K562 (cell line): ENCODE results near the gene PODN. TPM values are rescaled to one million over a fixed set of nuclear protein-coding genes. Genes with fewer than 3 reads are reported as not detected.

Experiments used
- ATAC-seq: fragments of 200-7000 bp; cut with Tn5 transposase; 3 replicates; pipeline ENCODE4 v1.9.1; 2020; ENCODE audit warnings: moderate library complexity
- BruUV-seq: library from RNA; stranded (reverse); fragments of 400-500 nt; replicated peaks from 2 replicates; lab custom pipeline; 2021; lab: Mats Ljungman, UMichigan
- CTCF ChIA-PET: fragments of 300-600 bp; formaldehyde crosslinking; extraction: SDS; loops from one replicate; lab custom pipeline; 2021; ENCODE audit warnings: low intra/inter-chr PET ratio; lab: Yijun Ruan, JAX
- POLR2A ChIA-PET: fragments of 300-600, 350-650 bp; sonication (Branson Sonifier 250); formaldehyde crosslinking; extraction: SDS; loops from one replicate; lab custom pipeline; 2021; ENCODE audit warnings: antibody characterized with exemption, inconsistent platforms; lab: Yijun Ruan, JAX
- DNase-seq, 4 experiments: peaks; one replicate each; pipeline versions ENCODE4 v3.0.0 to v3.0.0-alpha.2; 2011 to 2018; ENCODE audit warnings: low spot score in 3 of 4, mixed read lengths in 3 of 4; ENCODE audit errors: extremely low read depth in 1 of 4
- FAIRE-seq: peaks from 2 replicates; lab custom pipeline; 2011; peaks lifted over from hg19 to GRCh38; lab: Jason Lieb, UNC
- H2AFZ ChIP-seq: 2 replicates; pipeline ENCODE4 v1.6.0; 2011; ENCODE audit warnings: low read depth, low read length, control low read depth, inconsistent platforms
- H3K27ac ChIP-seq: fragments of 200-600 bp; 3 replicates; pipeline ENCODE4 v1.8.0; 2011; ENCODE audit warnings: low read depth, mild to moderate bottlenecking, control low read depth, inconsistent platforms, low read length, moderate library complexity, mixed read lengths; ENCODE audit errors: extremely low read depth
- H3K27me3 ChIP-seq, 2 experiments: fragments of 300-600 bp in 1 of 2; 2 replicates in 1 of 2; 3 replicates in 1 of 2; pipeline versions ENCODE4 v1.6.0 to v1.8.0; 2011; ENCODE audit warnings: inconsistent platforms in 2 of 2, low read length in 2 of 2, mild to moderate bottlenecking in 1 of 2, mixed read lengths in 1 of 2, moderate library complexity in 1 of 2; ENCODE audit not compliant: control insufficient read depth in 2 of 2, insufficient read depth in 2 of 2
- H3K36me3 ChIP-seq: fragments of 300-600 bp; 3 replicates; pipeline ENCODE4 v1.8.0; 2011; ENCODE audit warnings: mild to moderate bottlenecking, low read length, inconsistent platforms; ENCODE audit not compliant: control insufficient read depth, insufficient read depth
- H3K4me1 ChIP-seq, 2 experiments: fragments of 200-600 bp in 1 of 2; replicated peaks in 1 of 2; 2 replicates in 1 of 2; 3 replicates in 1 of 2; pipeline versions ENCODE4 v1.5.1 to v1.8.0; 2011; ENCODE audit warnings: inconsistent platforms in 2 of 2, low read length in 2 of 2, mild to moderate bottlenecking in 1 of 2, mixed read lengths in 1 of 2, moderate library complexity in 1 of 2; ENCODE audit not compliant: control insufficient read depth in 2 of 2, insufficient read depth in 2 of 2
- H3K4me2 ChIP-seq: 2 replicates; pipeline ENCODE4 v1.6.1; 2011; ENCODE audit warnings: low read length, control low read depth, inconsistent platforms, mixed read lengths; ENCODE audit not compliant: insufficient read depth
- H3K4me3 ChIP-seq: fragments of 200-600 bp; sonication (generic), shearing (Covaris generic); 2 replicates; pipeline ENCODE4 v1.5.1; 2016; ENCODE audit warnings: control low read depth, inconsistent platforms
- H3K79me2 ChIP-seq: fragments of 200-600 bp; 3 replicates; pipeline ENCODE4 v1.8.0; 2011; ENCODE audit warnings: low read length, inconsistent platforms; ENCODE audit not compliant: control insufficient read depth, insufficient read depth
- H3K9ac ChIP-seq, 2 experiments: 2 replicates each; pipeline versions ENCODE4 v1.6.0 to v1.6.1; 2011; ENCODE audit warnings: low read depth in 2 of 2, low read length in 2 of 2, control low read depth in 1 of 2, inconsistent platforms in 1 of 2, mild to moderate bottlenecking in 1 of 2, mixed read lengths in 1 of 2; ENCODE audit not compliant: insufficient read depth in 1 of 2
- H3K9me1 ChIP-seq: one replicate; pipeline ENCODE4 v1.6.0; 2011; ENCODE audit warnings: inconsistent platforms, mild to moderate bottlenecking, low read length, moderate library complexity; ENCODE audit not compliant: control insufficient read depth, insufficient read depth
- H3K9me3 ChIP-seq: replicated peaks from 2 replicates; pipeline ENCODE4 v1.5.1; 2011; ENCODE audit warnings: low read depth, low read length, inconsistent platforms; ENCODE audit not compliant: control insufficient read depth, insufficient read depth
- H4K20me1 ChIP-seq: replicated peaks from 2 replicates; pipeline ENCODE4 v1.6.1; 2011; ENCODE audit warnings: low read length, inconsistent platforms, mixed read lengths; ENCODE audit not compliant: control insufficient read depth, insufficient read depth
- BHLHE40 ChIP-seq: IDR thresholded peaks from 2 replicates; pipeline ENCODE4 v1.6.1; 2011; ENCODE audit warnings: low read length, improper control_type of control experiment
- CBX2 ChIP-seq: fragments of 200-600 bp; sonication (generic); IDR thresholded peaks from one replicate; pipeline ENCODE4 v1.6.1; 2012; ENCODE audit warnings: mild to moderate bottlenecking, low read length, inconsistent platforms; ENCODE audit not compliant: insufficient read depth, poor library complexity, severe bottlenecking
- ETS2 ChIP-seq: IDR thresholded peaks from 2 replicates; pipeline ENCODE4 v1.6.1; 2016; ENCODE audit warnings: borderline replicate concordance, missing genetic modification characterization, mild to moderate bottlenecking, moderate library complexity, missing compliant biosample characterization; ENCODE audit not compliant: poor library complexity, severe bottlenecking
- HDAC3 ChIP-seq: fragments of 450-650 bp; IDR thresholded peaks from 2 replicates; pipeline ENCODE4 v1.6.1; 2018; ENCODE audit warnings: borderline replicate concordance, mild to moderate bottlenecking, moderate library complexity; ENCODE audit not compliant: partially characterized antibody
- HMGN3 ChIP-seq: IDR thresholded peaks from 2 replicates; pipeline ENCODE4 v1.6.1; 2011; ENCODE audit warnings: borderline replicate concordance, low read depth, mild to moderate bottlenecking, mixed read lengths, low read length; ENCODE audit not compliant: insufficient read length; ENCODE audit errors: extremely low read depth
- NBN ChIP-seq: fragments of 450-650 bp; IDR thresholded peaks from 2 replicates; pipeline ENCODE4 v1.6.1; 2016; ENCODE audit warnings: low read depth, mild to moderate bottlenecking
- POLR2B ChIP-seq: fragments of 450-650 bp; IDR thresholded peaks from 2 replicates; pipeline ENCODE4 v1.6.1; 2018; ENCODE audit warnings: low read depth; ENCODE audit not compliant: partially characterized antibody
- SLC30A9 ChIP-seq: fragments of 250-450 bp; sonication (Bioruptor Pico); IDR thresholded peaks from 2 replicates; pipeline ENCODE4 v1.8.0; 2022; ENCODE audit warnings: mild to moderate bottlenecking, moderate library complexity
- SRF ChIP-seq, 2 experiments: fragments of 250-450, 450-650 bp in 1 of 2; sonication (Bioruptor Pico) in 1 of 2; sonication (generic) in 1 of 2; formaldehyde crosslinking; IDR thresholded peaks; 2 replicates each; pipeline versions ENCODE4 v1.5.0 to v1.5.1; 2020 to 2022; ENCODE audit warnings: mild to moderate bottlenecking in 1 of 2, missing genetic modification reagents in 1 of 2
- ZNF24 ChIP-seq: fragments of 450-650 bp; IDR thresholded peaks from 2 replicates; pipeline ENCODE4 v1.6.1; 2016
- ZNF354B ChIP-seq: fragments of 250-450 bp; sonication (Bioruptor Pico); IDR thresholded peaks from 2 replicates; pipeline ENCODE4 v1.4.0; 2020
- ZNF445 ChIP-seq: fragments of 250-450 bp; sonication (Bioruptor Pico); IDR thresholded peaks from 2 replicates; pipeline ENCODE4 v1.4.0; 2020; ENCODE audit warnings: low read depth, mild to moderate bottlenecking, moderate library complexity
- ZNF584 ChIP-seq: fragments of 200-800 bp; sonication (Bioruptor generic); IDR thresholded peaks from 2 replicates; pipeline ENCODE4 v1.6.1; 2016; ENCODE audit warnings: low read depth, mild to moderate bottlenecking, missing genetic modification characterization, missing compliant biosample characterization
- WGBS: fragments of 100-300 bp; shearing (Covaris generic); methylation state at CpG from one replicate; pipeline ENCODE4 v1.1.6; 2016; ENCODE audit warnings: low coverage, mixed read lengths; ENCODE audit not compliant: insufficient coverage; ENCODE audit errors: missing lambda C conversion rate; 5-methylcytosine and 5-hydroxymethylcytosine counted together
- in situ Hi-C: fragments of 300-500 bp; cut with MboI; formaldehyde crosslinking; loops from 4 replicates; pipeline ENCODE4 v1.15.0; 2018; ENCODE audit warnings: inconsistent platforms, mixed read lengths
- intact Hi-C: fragments of 100-400 bp; cut with micrococcal nuclease; formaldehyde crosslinking; loops from 2 replicates; pipeline ENCODE4 v1.14.2; 2022
- polyA plus RNA-seq, 8 experiments: library from polyadenylated mRNA; depleted of rRNA in 4 of 8; stranded (reverse) in 5 of 8; unstranded in 3 of 8; fragments of >200 nt; fragmentation: Nextera tagmentation in 2 of 8; fragmentation: Illumina TruSeq in 1 of 8; extraction: Ambion mirVana in 2 of 8; extraction: Trizol in 1 of 8; gene quantifications; 2 replicates each; pipeline versions ENCODE4 v1.2.1 to v1.2.3, GENCODE V29; 2011 to 2014; ENCODE audit warnings: inconsistent platforms in 1 of 8, missing spikeins in 1 of 8
- total RNA-seq, 7 experiments: library from RNA; depleted of rRNA in 6 of 7; stranded (reverse); fragments of >200 nt in 6 of 7; fragmentation: Illumina TruSeq in 2 of 7; extraction: Trizol in 2 of 7; gene quantifications; 2 replicates each; pipeline versions ENCODE4 v1.2.1 to v1.2.3, GENCODE V29; 2011 to 2021; ENCODE audit warnings: low replicate concordance in 1 of 7
- TF ChIP-seq, protein P1 (sequence below): fragments of 450-650 bp; IDR thresholded peaks from 2 replicates; pipeline ENCODE4 v1.6.1; 2017; ENCODE audit warnings: mild to moderate bottlenecking, moderate library complexity
- TF ChIP-seq, protein P2 (sequence below): fragments of 250-450 bp; sonication (Bioruptor Pico); IDR thresholded peaks from 2 replicates; pipeline ENCODE4 v1.5.0; 2021
- TF ChIP-seq, protein P3 (sequence below): fragments of 200-800 bp; sonication (Bioruptor generic); IDR thresholded peaks from 2 replicates; pipeline ENCODE4 v1.6.1; 2017; ENCODE audit warnings: missing genetic modification characterization, missing compliant biosample characterization

PODN gene
- total and polyA plus RNA-seq, 9 of the 15 experiments (the other 6 are each of a cell fraction or from before 2014, with no cell fraction given), result not detected

DNA sequence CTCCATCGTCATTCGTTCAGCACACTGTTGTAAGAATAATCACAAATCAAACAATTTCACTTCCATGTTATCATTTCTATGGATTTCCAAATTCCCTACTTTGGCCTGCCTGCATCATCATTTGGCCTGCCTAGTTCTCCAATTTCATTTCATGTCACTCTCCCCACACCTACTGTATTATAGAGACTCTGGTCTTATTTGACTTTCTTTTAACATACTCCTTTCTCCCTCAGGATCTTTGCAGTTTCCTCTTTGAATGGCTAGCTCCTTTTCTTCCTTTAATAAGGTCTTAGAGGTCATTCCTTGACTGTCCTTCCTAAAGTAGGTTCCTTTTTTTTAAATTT lies 36.3 kb upstream of the PODN start (continued):
- TF ChIP-seq, protein P1, sequence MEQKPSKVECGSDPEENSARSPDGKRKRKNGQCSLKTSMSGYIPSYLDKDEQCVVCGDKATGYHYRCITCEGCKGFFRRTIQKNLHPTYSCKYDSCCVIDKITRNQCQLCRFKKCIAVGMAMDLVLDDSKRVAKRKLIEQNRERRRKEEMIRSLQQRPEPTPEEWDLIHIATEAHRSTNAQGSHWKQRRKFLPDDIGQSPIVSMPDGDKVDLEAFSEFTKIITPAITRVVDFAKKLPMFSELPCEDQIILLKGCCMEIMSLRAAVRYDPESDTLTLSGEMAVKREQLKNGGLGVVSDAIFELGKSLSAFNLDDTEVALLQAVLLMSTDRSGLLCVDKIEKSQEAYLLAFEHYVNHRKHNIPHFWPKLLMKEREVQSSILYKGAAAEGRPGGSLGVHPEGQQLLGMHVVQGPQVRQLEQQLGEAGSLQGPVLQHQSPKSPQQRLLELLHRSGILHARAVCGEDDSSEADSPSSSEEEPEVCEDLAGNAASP, result no peak
- TF ChIP-seq, protein P2, sequence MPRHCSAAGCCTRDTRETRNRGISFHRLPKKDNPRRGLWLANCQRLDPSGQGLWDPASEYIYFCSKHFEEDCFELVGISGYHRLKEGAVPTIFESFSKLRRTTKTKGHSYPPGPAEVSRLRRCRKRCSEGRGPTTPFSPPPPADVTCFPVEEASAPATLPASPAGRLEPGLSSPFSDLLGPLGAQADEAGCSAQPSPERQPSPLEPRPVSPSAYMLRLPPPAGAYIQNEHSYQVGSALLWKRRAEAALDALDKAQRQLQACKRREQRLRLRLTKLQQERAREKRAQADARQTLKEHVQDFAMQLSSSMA (CRISPR knock-in tag), result no peak
- no peak for TF ChIP-seq NBN
- no peak for TF ChIP-seq POLR2B
- no peak for TF ChIP-seq BHLHE40
- TF ChIP-seq SRF (CRISPR knock-in tag; IDR thresholded peaks at IDR 0.05), result no peak

DNA sequence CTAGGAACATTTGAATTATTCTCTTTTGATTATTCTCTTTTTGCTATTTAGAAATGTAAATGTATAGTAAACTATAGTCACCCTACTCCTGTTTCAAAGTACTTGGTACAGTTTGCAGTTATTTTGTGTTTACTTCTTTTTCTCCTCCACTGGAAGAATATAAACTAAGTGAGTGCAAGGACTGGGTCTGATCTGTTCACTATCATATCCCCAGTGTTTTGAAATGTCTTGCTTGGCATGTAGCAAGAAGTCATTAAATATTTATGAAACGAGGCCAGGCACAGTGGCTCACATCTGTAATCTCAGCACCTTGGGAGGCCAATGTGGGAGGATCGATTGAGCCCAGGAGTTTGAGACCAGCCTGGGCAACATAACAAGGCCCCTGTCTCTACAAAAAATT lies 35.8 kb upstream of the PODN start:
- no peak overlapping the region for H2AFZ ChIP-seq
- H3K4me1 ChIP-seq, result no peaks in the 10 kb centered on the region; a peak in 2 of 5 replicates
- intact Hi-C loops, result no loop called here
- TF ChIP-seq ETS2 (tag) (no peak), HDAC3 (no peak), HMGN3 (no peak), ZNF445 (CRISPR knock-in tag) (no peak), ZNF24 (no peak), ZNF584 (CRISPR knock-in tag) (no peak), ZNF354B (CRISPR knock-in tag) (no peak), CBX2 (no peak), SLC30A9 (no peak)
- TF ChIP-seq, protein P3, sequence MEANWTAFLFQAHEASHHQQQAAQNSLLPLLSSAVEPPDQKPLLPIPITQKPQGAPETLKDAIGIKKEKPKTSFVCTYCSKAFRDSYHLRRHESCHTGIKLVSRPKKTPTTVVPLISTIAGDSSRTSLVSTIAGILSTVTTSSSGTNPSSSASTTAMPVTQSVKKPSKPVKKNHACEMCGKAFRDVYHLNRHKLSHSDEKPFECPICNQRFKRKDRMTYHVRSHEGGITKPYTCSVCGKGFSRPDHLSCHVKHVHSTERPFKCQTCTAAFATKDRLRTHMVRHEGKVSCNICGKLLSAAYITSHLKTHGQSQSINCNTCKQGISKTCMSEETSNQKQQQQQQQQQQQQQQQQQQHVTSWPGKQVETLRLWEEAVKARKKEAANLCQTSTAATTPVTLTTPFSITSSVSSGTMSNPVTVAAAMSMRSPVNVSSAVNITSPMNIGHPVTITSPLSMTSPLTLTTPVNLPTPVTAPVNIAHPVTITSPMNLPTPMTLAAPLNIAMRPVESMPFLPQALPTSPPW (CRISPR knock-in tag), result no peak
- no peaks in the 10 kb centered on the region for H4K20me1 ChIP-seq
- H3K9ac ChIP-seq, result no peak overlapping the region
- ChIA-PET CTCF (no interaction called here), POLR2A (no interaction called here)
- no peaks in the 10 kb centered on the region for H3K9me3 ChIP-seq
- no peaks in the 10 kb centered on the region for H3K27me3 ChIP-seq
- no peak for DNase-seq
- in situ Hi-C loops, result no loop called here
- no peak overlapping the region for H3K4me2 ChIP-seq
- no peak overlapping the region for H3K4me3 ChIP-seq
- H3K27ac ChIP-seq, result no peak overlapping the region
- WGBS, result 56% methylated on average over 2 of the region's 2 CpGs
- ATAC-seq, result no peak
- FAIRE-seq, result no peak
- no TSS peak for BruUV-seq
- H3K36me3 ChIP-seq, result peaks cover 5% of the 10 kb centered on the region; the same call in 1 of the 3 replicates
- peaks cover 3% of the 10 kb centered on the region for H3K9me1 ChIP-seq
- H3K79me2 ChIP-seq, result 0 out of 3 replicates have a peak, but pooled peaks cover 3% of the 10 kb centered on the region
